HEK293 (cell line): Measurements from ENCODE around the gene TEKTIP1.
A peak's percentile ranks its signal among the peaks of the same experiment; 100 is the strongest.

Experiments
- CTCF ChIA-PET: fragments of 350-600 bp; formaldehyde crosslinking; extraction: SDS; loops from one replicate; lab custom pipeline; 2021; ENCODE audit warnings: antibody characterized with exemption; lab: Yijun Ruan, JAX
- POLR2A ChIA-PET: fragments of 300-600 bp; formaldehyde crosslinking; extraction: SDS; loops from one replicate; lab custom pipeline; 2020; ENCODE audit warnings: antibody characterized with exemption, inconsistent platforms; lab: Yijun Ruan, JAX
- H3K27ac ChIP-seq: fragments of 200-500 bp; sonication (Bioruptor generic); 2 replicates; pipeline ENCODE4 v1.5.1; 2014; ENCODE audit warnings: low read depth, low read length, control low read depth, inconsistent platforms; ENCODE audit errors: extremely low read depth
- H3K36me3 ChIP-seq, 2 experiments: fragments of 200-500 bp in 1 of 2; sonication (Bioruptor generic) in 1 of 2; 1 replicate in 1 of 2; 2 replicates in 1 of 2; pipeline ENCODE4 v1.5.1; 2014 to 2017; ENCODE audit warnings: inconsistent platforms in 2 of 2, low read length in 2 of 2; ENCODE audit not compliant: control insufficient read depth in 2 of 2, insufficient read depth in 1 of 2
- H3K4me1 ChIP-seq: fragments of 200-500 bp; sonication (Bioruptor generic); 2 replicates; pipeline ENCODE4 v1.5.1; 2014; ENCODE audit warnings: mild to moderate bottlenecking, low read length, inconsistent platforms; ENCODE audit not compliant: control insufficient read depth, insufficient read depth
- H3K4me3 ChIP-seq: 2 replicates; pipeline ENCODE4 v1.5.1; 2011; ENCODE audit warnings: low read depth, mild to moderate bottlenecking, control low read depth, low read length, moderate library complexity
- H3K9me3 ChIP-seq: fragments of 200-500 bp; sonication (Bioruptor generic); 2 replicates; pipeline ENCODE4 v1.5.1; 2014; ENCODE audit warnings: low read depth, low read length, inconsistent platforms; ENCODE audit not compliant: control insufficient read depth, insufficient read depth
- GLIS1 ChIP-seq: fragments of 450-650 bp; formaldehyde crosslinking; IDR thresholded peaks from 2 replicates; pipeline ENCODE4 v1.5.1; 2016; ENCODE audit warnings: missing biosample characterization, missing genetic modification characterization
- GLIS2 ChIP-seq: fragments of 450-650 bp; formaldehyde crosslinking; IDR thresholded peaks from 2 replicates; pipeline ENCODE4 v1.5.1; 2016; ENCODE audit warnings: missing biosample characterization, missing genetic modification characterization
- HIC1 ChIP-seq: fragments of 450-650 bp; formaldehyde crosslinking; IDR thresholded peaks from 2 replicates; pipeline ENCODE4 v1.5.1; 2016; ENCODE audit warnings: missing biosample characterization, missing genetic modification characterization
- KLF10 ChIP-seq: fragments of 450-650 bp; IDR thresholded peaks from 2 replicates; pipeline ENCODE4 v1.5.1; 2018; ENCODE audit warnings: missing biosample characterization, mild to moderate bottlenecking, missing genetic modification characterization
- MEIS1 ChIP-seq: sonication (generic); formaldehyde crosslinking; IDR thresholded peaks from 2 replicates; pipeline ENCODE4 v1.8.1; 2022; ENCODE audit warnings: missing genetic modification reagents, mild to moderate bottlenecking, borderline replicate concordance
- ZBTB26 ChIP-seq: fragments of 450-650 bp; formaldehyde crosslinking; optimal IDR thresholded peaks from 2 replicates; pipeline ENCODE3; 2016; ENCODE audit warnings: missing biosample characterization, mild to moderate bottlenecking, missing genetic modification characterization
- ZIC2 ChIP-seq: fragments of 450-650 bp; formaldehyde crosslinking; IDR thresholded peaks from 2 replicates; pipeline ENCODE4 v1.5.1; 2016; ENCODE audit warnings: missing biosample characterization, missing genetic modification characterization
- ZNF132 ChIP-seq: fragments of 450-650 bp; formaldehyde crosslinking; IDR thresholded peaks from 2 replicates; pipeline ENCODE4 v1.5.1; 2017; ENCODE audit warnings: missing biosample characterization, missing genetic modification characterization, borderline replicate concordance
- ZNF157 ChIP-seq: fragments of 450-650 bp; formaldehyde crosslinking; IDR thresholded peaks from 2 replicates; pipeline ENCODE4 v1.5.1; 2016; ENCODE audit warnings: missing biosample characterization, missing genetic modification characterization
- ZNF169 ChIP-seq: fragments of 450-650 bp; formaldehyde crosslinking; IDR thresholded peaks from 2 replicates; pipeline ENCODE4 v1.5.1; 2016; ENCODE audit warnings: missing biosample characterization, missing genetic modification characterization
- ZNF239 ChIP-seq: fragments of 450-650 bp; formaldehyde crosslinking; IDR thresholded peaks from 2 replicates; pipeline ENCODE4 v1.5.1; 2016; ENCODE audit warnings: missing biosample characterization, missing genetic modification characterization
- ZNF311 ChIP-seq: fragments of 450-650 bp; formaldehyde crosslinking; IDR thresholded peaks from 2 replicates; pipeline ENCODE4 v1.5.1; 2017; ENCODE audit warnings: missing biosample characterization, missing genetic modification characterization, borderline replicate concordance
- ZNF501 ChIP-seq: fragments of 450-650 bp; formaldehyde crosslinking; IDR thresholded peaks from 2 replicates; pipeline ENCODE4 v1.5.1; 2016; ENCODE audit warnings: missing biosample characterization, missing genetic modification characterization
- ZNF600 ChIP-seq: fragments of 450-650 bp; formaldehyde crosslinking; IDR thresholded peaks from 2 replicates; pipeline ENCODE4 v1.5.1; 2016; ENCODE audit warnings: missing biosample characterization, missing genetic modification characterization
- ZNF792 ChIP-seq: fragments of 450-650 bp; formaldehyde crosslinking; IDR thresholded peaks from 2 replicates; pipeline ENCODE4 v1.5.1; 2016; ENCODE audit warnings: missing biosample characterization, missing genetic modification characterization

Gene TEKTIP1

GRCh38 chr19:3511506-3512251 is 27.3 kb upstream of the TEKTIP1 start:
- POLR2A ChIA-PET, result interaction anchor here (1.5 kb wide), 1 partner anchor 11 kb away, joined by 5 read pairs; the partner anchor contains the start of gene DOHH
- Histone ChIP-seq H3K4me3 (no peak overlapping the region), H3K4me1 (peaks cover 3% of the 10 kb centered on the region; the same call in 1 of the 2 replicates), H3K27ac (no peak overlapping the region), H3K9me3 (no peaks in the 10 kb centered on the region), H3K36me3 (peaks cover 14 to 66% of the 10 kb centered on the region in 2 experiments; a peak in 2 of 3 replicates)
- TF ChIP-seq ZNF792 (tag by site-specific recombination) (no peak), ZNF169 (tag by site-specific recombination) (no peak), ZNF239 (tag by site-specific recombination) (no peak), ZBTB26 (tag by site-specific recombination) (no peak), ZNF157 (tag by site-specific recombination) (no peak), MEIS1 (CRISPR knock-in tag) (no peak), ZNF132 (tag by site-specific recombination) (no peak)
- CTCF ChIA-PET, result interaction anchor here (0.6 kb wide), 1 partner anchor 74 kb away, joined by 3 read pairs; no protein-coding TSS in a partner anchor

GRCh38 chr19:3512562-3513228 is 26.3 kb upstream of the TEKTIP1 start:
- ChIA-PET POLR2A (interaction anchor here (0.9 kb wide), 1 partner anchor 14 kb away, joined by 3 read pairs; no protein-coding TSS in a partner anchor), CTCF (interaction anchor here (1.1 kb wide), 1 partner anchor 12 kb away, joined by 3 read pairs; the partner anchor contains the start of gene DOHH)
- Histone ChIP-seq H3K4me3 (no peak overlapping the region), H3K27ac (no peak overlapping the region), H3K4me1 (peaks cover 4% of the 10 kb centered on the region; the same call in 1 of the 2 replicates), H3K9me3 (no peaks in the 10 kb centered on the region), H3K36me3 (peaks cover 15 to 68% of the 10 kb centered on the region in 2 experiments; a peak in 2 of 3 replicates)
- TF ChIP-seq KLF10 (no peak), GLIS1 (tag by site-specific recombination) (peak; percentile 86)

GRCh38 chr19:3513229-3514140 is 25.5 kb upstream of the TEKTIP1 start:
- Histone ChIP-seq H3K4me3 (no peak overlapping the region), H3K4me1 (peaks cover 4% of the 10 kb centered on the region; the same call in 1 of the 2 replicates), H3K36me3 (peaks cover 19 to 70% of the 10 kb centered on the region in 2 experiments; a peak in 2 of 3 replicates), H3K27ac (no peak overlapping the region), H3K9me3 (no peaks in the 10 kb centered on the region)
- POLR2A ChIA-PET, result interaction anchor here (0.9 kb wide), 1 partner anchor 13 kb away, joined by 3 read pairs; no protein-coding TSS in a partner anchor
- peak; percentile 44 for TF ChIP-seq GLIS1 (tag by site-specific recombination)
- peak; percentile 48; the same call in 1 of the 2 replicates for TF ChIP-seq HIC1
- TF ChIP-seq GLIS2 (tag by site-specific recombination), result peak; percentile 45; the same call in 1 of the 2 replicates
- no peak for TF ChIP-seq ZNF501
- TF ChIP-seq ZNF311 (tag by site-specific recombination), result no peak
- 0 out of 2 replicates have a peak, but pooled peaks have one; percentile 11 for TF ChIP-seq ZNF600
- peak; percentile 98 for TF ChIP-seq ZIC2 (tag by site-specific recombination)
- CTCF ChIA-PET, result interaction anchor here (1.1 kb wide), 1 partner anchor 13 kb away, joined by 3 read pairs; the partner anchor contains the start of gene DOHH
